HG03066 (cell line): ENCODE results near the gene MICAL3.
A peak's percentile ranks its signal among the peaks of the same experiment; 100 is the strongest.

Source experiments
- ATAC-seq: cut with Tn5 transposase; IDR thresholded peaks from one replicate; pipeline ENCODE4 v1.9.1; 2021; ENCODE audit warnings: low read depth; ENCODE audit not compliant: unreplicated experiment

The MICAL3 gene

DNA sequence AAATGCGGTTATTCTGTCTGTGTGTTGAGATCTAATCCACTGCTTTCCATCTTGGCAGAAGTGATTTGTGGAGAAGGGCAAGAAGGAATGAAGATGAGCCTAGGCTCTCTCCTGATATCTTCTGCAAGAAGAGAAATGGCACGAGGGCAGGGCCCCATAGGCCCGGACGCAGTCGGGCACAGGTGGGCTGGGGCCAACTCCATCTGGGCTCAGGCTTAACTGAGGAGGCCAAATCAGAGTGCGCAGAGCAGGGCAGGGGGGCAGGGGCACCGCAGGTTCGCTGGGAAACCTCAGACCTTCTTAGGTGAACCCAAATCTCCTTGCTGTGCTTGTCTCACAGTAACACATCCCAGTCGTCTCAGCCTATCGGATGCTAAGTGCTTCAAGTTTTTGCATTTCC, 217.3 kb downstream of the MICAL3 start:
- ATAC-seq: no peak

DNA sequence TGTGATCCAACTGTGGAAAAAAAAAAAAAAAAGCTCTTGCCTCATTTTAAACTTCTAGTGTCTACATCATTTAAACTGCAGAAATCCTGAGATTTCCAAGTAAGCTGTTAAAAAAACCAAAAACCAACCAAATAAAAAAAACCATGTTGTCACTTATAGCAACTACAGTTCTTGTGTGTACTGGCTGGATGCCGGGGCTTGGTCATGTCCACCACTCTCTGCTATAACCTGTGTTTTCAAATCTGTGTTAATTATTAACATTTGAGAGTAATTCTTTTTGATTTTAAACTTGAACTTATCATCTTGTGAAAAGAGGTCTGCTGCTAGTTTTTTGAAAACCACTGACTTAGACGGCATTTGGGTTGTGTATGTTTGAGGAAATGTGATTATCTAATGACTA, 217.9 kb downstream of the MICAL3 start:
- no peak for ATAC-seq

DNA sequence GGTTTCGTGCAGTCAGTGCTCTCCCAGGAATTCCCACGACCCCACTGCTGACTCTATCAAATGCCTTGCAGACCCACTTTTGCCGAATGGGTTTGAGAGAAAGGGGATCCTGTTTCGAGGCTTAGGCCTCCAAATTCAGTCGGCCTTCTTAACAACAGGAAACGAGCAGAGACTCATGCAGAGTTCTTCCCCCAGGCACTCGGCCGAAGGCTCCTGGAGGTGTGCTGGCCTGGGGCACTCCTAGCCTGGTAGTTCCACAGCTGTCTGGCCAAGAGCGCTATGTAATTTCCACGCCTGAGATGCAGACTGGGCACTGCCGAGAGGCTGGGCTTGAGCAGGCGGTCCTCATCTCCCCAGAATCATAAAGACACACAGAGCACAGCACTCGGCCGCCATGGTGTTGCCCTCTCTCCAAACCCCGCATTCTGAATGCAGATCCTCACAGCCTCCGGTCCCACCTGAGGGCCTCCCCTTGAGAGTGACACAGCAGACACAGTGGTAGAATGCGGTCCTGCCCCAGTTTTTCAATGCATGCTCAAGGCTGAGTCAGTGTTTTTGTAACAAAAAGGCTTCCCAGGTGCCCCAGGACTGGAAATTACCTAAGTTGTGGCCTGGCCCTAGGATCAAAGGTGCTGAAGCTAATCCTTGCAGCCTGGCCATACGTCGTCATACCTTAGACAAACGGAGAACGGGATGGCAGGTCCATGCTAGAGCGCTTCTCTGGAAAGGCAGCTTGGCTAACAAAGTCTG, 219.9 kb downstream of the MICAL3 start:
- no peak for ATAC-seq

DNA sequence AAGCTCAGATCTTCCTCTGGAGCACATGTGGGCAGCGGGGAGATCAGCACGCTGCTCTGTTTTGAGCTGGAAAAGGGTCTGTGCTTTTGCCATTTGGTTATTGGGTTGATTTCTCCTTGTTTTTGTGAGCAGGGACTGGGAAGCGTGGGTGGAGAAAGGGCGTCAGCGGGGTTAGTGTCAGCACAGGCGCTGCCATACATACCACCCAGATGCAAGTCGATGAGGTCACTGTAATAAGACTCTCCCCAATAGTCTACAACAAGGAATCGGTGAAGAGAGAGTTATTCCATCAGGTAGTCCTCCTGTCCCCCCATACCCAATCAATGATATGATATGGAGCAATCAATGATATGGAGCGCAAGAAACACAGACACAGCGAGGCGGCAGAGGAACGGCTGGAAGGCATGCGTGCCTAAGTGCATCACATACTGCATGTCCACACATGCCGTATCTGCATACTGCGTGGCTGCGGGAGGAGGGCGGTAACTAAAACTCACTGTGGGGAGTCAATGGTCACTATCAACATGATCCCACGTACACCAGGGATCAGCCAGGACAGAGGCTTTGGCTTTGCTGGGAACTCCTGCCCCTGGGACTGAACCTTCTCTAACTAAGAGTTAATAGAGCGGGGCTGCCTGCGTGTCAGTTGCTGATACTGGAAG, 220.6 kb downstream of the MICAL3 start:
- no peak for ATAC-seq

DNA sequence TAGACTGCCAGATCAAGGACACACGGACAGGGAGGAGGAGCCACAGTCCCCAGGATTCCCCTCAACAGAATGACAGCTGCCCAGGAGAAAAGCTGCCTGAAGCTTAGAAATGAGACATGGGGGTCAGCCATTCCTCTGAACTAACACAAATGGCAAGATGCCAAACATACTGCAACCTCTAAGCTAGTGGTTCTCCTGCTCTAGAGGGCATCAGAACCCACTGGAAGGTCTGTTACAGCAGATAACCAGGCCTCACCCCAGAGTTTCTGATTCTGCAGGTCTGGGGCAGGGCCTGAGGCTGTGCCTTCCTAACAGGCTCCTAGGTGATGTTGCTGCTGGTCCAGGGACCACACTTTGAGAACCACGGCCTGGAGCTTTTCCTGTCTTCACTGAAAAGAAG, 221.5 kb downstream of the MICAL3 start:
- no peak for ATAC-seq

DNA sequence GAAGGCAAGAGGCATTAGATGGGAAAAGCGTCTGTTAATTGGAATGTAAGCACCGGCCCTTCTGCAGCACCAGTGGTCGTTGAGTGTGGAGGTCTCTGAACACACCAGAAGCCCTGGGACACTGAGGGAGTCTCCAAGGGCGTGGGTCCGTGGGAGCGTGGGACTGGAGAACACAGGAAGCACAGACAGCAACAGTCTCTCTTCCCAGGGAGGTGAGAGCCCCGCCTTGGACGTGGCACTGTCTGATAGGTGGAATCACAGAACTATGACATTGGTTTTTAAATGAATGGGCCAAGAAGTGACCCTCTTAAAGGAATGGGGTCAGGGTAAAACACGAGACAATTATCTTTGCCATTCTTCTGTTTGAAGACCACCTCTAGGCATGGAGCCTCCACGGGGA, 221.9 kb downstream of the MICAL3 start:
- no peak for ATAC-seq

DNA sequence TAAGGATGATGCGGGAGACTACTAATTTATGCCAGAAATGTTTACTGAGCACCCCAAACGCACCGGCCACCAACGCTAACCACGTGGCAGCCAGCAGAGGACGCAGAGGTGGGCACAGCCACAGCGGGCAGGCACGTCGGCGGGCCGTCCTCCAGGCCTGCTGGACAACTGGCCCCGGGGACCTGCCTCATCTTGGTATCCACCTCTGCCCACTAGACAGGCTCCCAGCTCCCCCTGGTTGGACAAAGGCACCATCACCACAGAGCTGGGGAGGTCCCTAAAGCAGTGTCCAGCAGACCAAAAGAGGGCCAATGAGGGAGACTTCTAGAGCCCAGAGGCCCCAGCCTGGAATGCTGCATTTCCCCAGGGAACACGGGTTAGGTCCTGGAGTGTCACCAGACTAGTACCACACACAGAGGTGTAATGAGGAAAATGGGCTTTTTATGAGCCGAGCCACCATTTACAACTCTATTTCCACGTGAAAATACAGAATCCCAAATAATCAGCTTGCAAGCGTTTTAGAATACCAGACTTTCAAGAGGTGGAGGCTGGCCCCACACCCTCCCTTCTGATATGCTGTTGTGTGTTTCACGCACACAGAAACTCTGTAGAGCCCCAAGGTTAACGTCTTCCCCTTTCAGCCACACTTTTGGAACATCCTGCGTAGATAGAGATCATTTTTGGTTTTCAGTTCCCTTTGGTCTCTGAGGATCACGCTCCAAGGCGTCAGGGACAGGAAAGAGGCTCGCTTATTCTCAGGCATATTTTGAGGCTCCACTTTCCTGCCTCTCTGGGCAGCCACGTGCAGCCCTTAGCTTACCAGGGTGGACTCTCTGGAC, 226.4 kb downstream of the MICAL3 start:
- peak; percentile 52 for ATAC-seq

DNA sequence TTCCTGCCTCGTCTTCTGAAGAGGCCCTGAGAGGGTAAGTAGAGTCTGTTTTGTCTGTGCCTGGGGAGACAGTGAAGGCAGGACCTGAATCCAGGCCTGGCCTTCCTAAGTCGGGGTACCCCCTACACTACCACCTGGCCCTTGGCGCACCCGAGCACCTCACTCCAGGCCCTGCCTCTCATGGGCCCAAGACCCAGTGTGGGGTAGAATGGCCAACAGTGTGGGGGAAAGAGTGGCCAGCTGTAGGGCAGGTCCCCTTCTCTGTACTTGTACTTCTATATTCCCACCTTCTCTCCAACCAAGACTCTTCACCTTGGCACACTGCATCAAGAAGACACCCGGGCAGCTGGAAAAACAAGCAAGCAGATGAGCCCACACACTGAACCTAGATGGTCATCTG, 227.7 kb downstream of the MICAL3 start:
- ATAC-seq: no peak

DNA sequence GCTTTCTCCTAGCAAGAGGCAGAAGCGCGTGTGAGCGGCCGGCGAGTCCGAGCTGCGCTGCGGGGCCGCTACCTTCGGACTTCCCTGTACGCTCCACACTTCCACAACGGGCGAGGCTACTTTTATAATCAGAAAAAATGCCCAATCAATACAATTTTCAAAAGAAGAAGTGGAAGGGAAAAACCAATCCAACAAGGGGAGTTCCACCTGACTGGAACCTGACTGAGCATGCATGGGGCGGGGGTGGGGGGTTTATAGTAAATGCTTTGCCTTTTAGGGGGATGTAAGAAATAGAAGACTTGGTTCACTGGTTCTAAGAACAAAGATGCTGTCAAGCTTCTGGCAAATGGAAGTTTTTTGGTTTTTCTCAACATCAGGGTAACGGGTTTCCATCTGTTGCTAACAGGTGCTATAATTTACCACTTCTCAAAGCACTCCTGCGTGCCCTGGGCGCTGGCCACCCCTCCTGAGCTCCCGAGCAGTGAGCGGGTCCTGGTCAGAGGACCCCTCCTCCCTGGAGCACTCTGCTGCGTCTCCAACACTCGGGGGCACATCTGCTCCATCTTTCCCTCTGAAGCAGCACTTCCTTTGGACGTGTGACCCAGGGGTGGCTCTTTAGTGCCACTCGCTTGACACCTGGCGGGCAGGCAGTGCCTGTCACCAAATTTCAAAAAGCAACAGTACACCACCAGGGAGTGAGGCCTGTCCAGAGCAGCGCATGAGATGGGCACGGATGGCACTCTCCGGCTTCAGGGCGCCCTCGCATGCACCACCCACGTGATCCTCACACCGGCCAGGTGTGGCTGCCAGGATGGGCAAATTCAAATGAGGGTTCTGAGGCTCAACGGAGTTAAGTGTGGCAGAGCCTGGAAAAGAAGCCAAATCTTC, 228.5 kb downstream of the MICAL3 start:
- ATAC-seq: no peak

DNA sequence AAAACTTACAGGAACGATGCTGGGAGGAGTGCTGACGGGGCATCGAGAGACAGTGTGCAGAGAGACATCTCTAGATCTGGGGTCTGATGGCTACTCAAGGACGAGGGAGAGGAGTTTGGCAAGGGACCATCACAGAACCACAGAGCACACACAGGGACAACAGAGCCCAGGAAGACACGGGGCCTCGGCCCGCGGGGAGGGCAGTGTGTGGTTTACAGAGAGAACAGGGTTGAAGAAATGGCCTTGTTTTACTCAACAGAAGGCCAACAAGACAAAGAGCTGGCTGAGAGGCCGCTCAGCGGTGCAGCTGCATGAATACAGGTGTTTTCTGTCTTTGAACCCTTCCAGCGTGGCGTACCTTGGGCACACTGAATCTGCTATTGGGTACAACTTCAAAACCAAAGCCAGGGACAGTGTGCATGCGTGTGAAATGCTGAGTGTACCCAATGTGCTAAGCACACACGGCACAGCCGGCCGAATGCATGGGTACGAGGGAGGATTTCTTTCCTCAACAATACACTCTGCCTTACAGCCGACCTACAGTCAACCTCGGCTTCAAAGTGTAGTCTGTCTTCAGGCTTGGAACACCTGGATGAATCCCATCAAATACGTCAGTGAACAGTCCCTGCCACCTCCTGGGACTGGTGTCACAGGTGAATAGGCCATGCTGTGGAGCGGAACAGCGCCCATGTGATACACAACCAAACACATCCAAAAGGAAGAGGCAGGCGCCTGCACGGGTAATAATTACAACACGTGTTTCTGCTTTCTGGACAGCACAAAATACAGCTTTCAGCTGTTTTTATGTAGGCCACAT, 229.4 kb downstream of the MICAL3 start:
- no peak for ATAC-seq

DNA sequence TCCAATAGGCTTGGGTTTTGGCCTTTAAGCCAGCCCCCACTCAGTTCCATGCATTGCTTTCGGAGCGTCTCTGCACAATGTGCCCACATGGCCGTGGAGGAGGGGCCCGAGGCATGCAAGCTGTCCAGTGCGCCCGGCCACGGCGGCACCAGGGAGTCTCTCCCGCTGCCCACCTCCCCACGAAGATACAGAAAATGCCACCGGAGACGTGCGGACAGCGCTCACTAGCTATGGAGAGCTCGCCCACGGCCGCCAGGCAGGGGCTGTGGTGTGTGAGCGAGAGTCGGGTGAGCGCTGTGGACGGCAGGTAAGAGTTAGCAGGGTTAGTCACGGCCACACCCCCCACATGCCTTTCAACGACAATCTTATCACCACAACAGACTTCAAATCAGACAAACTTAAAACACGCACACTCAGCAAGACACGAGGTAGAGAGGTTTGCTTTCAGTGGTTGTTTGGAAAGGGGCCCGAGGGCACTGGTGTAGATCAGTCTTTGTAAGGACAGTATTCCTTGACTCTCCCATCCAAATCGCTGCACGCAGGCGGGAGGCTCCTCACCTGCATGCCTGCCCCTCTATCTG, 231.4 kb downstream of the MICAL3 start:
- ATAC-seq: no peak

DNA sequence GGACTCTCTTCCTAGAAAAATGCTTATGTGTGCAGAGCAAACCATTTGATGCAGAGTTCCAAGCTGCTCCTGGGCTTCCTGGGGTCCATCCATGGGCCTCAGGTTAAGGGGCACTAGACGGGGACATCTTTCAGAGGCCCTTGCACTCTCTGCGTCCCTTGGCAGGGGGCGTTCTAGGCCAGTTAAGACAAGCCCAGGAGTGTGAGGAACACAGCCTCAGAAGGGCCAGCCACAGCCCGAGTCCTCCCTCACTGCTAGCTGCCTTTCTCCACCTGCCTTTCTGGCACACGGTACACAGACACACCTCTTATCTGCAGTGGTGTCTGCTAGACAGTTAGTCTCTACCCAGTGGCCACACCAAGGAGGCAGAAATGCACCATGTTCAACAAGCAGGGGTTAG, 232.1 kb downstream of the MICAL3 start:
- no peak for ATAC-seq

DNA sequence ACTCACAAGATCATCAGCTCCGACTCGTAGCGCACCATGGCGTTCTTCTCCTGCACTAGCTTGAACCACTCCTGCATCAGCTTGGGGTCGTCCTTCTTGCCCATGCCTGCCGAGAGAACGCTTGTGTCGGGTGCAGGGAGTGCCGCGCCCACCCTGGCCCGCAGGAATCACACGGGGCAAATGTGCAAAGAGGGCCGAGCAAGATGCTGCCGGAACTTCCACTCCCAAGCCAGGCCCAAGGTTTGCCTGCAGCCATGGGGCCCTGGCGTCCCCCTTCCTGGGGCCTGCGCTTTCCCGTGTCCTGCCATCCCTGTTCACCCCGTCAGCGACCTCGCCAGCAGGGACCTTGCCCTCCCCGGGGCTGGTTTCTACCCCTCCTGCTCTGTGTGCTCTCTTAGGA, 233.2 kb downstream of the MICAL3 start:
- ATAC-seq: no peak

DNA sequence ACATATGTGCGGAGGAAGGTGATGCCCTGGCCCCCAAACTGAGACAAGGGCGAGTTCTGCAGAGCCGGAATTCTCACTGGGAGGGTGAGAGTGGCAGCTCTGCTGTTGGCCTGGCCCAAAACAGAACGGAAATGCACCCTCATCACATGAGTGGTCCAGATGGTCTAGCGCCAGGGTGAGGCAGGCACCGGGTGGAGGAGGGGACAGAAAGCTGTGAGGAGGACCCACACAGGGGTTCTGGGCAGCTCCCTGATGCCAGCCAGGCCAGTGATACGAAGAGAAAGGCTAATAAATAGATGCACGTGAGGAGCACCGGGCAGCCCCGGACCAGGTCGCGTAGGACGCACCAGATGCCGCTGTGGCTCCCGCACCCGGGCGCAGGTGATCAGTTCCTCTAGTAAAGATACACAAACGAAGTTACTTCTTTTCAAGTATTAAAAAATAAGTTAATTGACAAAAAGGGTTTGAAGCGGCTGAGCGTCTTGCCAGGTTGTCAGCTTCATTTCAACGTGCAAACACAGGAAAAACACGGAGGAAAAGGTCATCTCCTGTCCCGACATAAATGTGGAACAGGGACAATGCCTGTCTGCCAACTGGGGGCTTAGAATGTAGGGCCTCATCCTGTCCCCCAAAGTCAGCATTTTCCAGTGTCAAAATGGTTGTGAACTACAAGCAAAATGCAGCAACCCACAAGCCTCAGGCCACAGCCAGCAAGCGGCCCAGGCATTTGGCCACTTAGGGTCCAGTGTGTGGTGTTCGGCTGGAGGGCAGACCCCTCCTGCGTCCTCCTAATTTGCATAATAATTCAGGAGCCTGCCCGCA, 234.8 kb downstream of the MICAL3 start:
- no peak for ATAC-seq

DNA sequence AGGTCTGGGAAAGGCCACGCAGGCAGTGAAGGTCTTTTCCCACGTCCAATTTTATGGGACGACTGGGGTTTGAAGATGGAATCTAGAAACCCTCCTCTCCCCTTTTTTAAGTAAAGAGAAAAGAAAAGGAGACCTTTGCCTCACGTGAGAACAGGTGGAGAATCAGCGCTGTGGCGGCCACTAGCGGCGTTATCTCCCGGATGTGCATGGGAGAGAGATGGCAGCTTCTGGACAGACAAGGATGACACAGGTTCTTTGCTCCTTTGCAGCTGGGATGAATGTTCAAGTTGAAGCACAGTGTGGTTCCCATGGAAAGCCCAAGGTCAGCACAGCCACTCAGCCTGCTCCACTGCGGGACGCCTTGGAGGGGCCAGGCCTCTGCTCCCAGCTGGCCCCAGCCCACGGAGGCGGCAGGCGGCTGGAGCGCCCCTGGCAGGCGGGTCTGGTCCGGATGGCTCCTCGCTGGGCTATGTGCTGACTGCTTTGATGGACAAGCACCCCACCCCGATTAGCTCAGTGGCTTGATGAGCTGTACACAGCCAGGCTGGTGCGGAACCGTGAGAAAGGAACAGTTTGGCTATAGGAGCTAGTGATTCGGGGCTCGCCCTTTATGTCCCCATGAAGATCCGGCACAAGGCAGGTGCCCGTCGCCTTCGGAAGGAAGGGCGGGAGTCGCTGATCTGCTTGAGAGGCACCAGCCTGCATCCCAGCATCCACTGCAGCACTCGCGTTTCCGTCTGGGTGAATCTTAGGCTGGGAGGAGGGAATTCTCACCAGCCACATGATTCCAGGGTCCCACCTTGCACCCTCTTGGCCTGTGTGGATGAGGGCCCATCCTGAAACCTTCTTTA, 235.6 kb downstream of the MICAL3 start:
- no peak for ATAC-seq

DNA sequence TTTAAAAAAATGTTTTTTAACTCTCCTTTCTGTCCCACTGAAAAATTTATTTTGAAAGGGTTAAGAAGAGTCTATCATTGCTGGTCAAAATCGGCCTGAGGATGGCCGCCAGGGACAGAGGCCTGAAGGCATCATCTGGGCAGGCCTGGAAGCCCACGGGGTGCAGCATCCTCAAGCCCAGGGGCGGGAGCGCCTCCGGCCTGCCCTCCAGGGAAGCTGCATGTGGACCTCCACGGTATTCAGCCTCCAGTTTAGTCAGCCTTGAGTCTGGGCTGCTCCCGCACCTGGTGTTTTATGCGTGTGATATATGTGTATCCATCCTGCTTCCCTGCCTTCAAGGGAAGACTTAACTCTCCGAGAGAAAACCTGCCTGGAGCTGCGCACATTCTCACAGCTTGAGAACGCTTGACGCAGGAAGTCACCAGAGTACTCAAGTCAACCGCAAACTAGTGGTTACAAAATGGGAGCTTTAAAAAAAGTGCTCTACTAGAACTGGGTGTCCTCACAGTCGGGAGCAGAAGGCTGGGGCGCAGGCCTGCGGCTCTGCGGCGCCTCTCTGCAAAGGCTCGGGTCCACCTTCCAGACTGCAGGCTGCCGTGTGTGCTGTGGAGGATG, 236.5 kb downstream of the MICAL3 start:
- ATAC-seq: no peak

DNA sequence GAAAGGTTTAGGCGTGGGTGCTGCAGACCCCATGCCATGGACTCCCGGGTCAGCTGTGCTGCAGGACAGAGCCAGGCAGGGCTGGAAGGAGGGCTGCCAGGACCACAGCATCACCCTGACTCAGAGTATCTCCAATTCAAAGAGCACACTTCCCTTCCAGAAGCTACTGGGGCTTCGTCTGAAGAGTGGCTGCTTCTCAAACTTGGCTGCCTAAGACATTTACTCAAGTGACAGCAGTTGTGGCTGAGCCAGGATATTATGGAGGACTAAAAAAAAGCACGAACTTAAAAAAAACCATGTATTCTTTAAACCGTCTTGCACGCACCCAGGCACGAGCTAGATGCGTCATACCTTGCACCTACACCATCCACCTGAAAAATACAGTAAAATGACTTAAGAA, 237.1 kb downstream of the MICAL3 start:
- no peak for ATAC-seq
